CD4-positive, alpha-beta T cell treated with Interleukin-6 at 100 ng/mL for 8 hours (primary cell): ENCODE data around the gene NCOA3.
"Not testable (repeated sequence)": the region's sequence is repeated elsewhere in the genome, so short reads cannot be mapped to it uniquely, and the experiment has no call there.

Source experiments
- DNase-seq: peaks from one replicate; pipeline ENCODE4 v3.0.0-alpha.2; 2020; ENCODE audit warnings: mixed read lengths, low spot score

The NCOA3 gene

DNA sequence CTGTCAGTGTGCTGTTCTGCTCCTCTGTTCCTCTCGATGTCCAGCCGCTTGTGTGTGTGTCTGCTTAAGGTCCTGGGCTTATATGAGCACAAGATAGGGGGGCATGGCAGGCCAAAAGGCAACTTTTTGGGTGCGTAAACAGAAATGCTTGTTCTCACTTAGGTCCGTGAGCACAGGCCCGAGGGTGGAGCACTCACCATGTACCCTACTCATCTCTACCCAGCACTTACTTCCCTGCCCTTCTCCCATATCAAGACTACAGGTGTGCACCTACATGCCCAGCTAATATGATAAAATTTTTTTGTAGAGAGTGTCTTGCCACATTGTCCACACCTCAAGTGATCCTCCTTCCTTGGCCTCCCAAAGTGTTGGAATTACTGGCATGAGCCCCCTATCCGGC lies 34.3 kb downstream of the NCOA3 start:
- DNase-seq = no peak

DNA sequence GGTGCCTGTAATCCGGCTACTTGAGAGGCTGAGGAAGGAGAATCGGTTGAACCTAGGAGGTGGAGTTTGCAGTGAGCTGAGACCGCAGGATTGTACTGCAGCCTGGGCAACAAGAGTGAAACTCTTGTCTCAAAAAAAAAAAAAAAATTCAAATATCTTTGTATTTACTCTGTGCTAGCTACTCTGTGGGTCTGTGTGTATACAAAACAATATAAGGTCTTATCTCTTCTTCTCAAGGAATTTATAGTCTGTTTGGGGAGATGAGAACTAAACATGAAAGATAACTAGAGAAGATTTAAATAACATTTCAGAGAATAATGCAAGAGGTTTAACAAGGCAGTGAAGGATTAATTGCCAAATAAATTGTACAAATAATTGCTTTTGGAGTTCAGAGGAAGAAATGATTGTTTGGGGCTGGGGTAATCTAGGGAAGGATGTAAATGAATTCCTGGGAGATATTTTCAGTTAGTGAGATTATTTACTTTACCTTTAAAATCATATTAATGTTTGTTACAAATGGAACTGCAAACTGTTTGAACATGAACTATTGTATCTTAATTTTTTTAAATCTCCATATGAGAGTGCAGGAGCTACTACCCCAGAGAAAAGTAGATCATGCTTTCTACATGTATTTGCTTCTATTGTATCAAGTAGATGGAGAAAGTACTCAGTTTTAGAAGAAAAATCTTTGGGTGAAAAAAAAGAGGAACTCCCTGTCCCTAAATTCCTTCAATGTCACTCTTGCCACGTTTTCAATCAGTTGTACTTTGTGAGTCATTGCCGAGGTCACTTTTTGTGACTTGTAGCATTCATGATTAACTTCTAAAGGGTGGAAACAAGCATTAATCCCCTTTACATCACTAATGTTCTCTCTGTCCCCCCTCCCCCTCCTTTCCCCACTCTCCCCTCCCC lies 39.0 kb downstream of the NCOA3 start:
- no peak for DNase-seq

DNA sequence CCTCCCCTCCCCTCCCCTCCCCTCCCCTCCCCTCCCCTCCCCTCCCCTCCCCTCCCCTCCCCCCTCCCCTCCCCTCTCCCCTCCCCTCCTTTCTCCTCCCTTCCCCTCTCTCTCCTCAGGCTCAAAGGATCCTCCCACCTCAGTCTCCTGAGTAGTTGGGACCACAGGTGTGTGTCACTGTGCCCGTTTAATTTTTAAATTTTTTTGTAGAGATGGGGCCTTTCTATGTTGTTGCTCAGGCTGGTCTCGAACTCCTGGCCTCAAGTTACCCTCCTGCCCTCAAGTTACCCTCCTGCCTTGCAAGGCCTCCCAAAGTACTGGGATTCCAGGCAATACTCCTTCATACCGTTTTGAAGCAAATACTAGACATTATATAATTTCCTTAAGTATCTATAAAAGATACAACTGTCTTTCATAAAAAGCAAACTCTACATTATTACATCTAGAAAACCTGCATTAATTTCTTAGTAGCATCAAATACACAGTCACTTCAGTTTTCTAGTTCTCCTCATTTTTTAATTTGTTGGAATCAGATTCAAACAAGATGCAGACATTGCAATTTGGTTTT lies 39.8 kb downstream of the NCOA3 start:
- no peak for DNase-seq

DNA sequence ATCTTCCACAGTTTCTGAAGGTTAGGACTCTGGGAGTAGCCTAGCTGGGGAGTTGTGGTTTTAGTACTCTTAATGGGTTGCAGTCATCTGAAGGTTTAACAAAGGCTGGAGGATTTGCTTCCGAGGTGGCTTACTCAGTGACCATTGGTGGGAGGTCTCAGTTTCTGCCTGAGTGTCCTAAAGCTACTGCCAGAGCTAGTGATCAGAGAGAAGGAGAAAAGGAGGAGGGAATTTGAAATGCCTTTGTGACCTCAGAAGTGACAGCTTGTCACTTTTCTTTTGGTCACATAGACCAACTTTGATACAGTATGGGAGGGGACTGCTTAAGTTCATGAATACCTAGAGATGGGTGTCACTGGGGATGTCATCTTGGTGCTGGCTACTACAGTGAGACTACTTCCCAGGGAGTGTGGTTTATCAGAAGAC lies 41.3 kb downstream of the NCOA3 start:
- DNase-seq = no peak

DNA sequence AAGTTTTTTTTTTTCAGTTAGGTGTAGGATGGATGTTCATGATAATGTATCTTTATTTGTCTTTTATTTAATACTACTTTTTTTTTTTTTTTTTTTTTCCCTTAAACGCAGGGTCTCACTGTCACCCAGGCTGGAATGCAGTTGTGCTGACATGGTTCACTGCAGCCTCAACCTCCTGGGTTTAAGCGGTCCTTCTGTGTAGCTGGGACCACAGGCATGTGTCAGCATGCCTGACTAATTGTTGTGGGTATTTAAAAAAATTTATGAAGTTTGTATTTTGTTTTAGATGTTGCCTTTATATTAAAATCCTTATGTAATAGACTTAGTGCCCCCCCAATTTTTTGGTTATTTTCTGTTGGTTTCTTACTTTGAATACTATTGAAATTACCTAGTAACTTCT lies 42.6 kb downstream of the NCOA3 start:
- no peak for DNase-seq

DNA sequence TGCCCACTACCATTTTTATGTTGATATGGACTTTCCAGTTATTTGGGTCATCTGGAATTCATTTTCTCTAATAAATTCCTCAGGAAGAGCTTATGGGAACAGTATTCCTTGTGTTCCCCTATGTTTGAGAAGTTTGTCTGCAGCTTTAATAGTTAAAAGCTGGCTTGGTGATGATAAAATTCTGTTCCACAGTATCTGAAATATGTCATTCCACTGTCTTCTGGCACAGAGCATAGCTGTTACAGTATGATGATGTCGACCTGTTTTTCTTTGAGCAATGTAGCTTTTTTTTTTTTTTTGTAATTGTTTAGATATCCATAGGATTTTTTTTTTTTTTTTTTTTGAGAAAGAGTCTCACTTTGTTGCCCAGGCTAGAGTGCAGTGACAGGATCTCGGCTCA lies 43.2 kb downstream of the NCOA3 start:
- DNase-seq = no peak

DNA sequence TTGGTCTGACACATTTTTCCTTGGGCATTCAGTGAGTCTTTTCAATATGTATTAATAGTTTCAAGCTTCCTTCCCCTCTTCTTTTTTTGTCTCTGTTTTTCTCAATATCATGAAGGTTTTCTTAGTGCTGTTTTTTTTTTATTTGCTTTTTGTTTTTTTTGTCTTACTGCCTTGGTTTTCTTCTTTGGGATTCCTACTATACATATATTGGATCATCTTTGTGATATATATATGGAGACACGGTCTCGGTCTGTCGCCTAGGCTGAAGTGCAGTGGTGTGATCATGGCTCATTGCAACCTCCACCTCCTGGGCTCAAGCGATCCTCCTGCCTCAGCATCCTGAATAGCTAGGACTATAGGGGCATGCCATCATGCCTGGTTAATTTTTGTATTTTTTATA lies 43.8 kb downstream of the NCOA3 start:
- DNase-seq = no peak

DNA sequence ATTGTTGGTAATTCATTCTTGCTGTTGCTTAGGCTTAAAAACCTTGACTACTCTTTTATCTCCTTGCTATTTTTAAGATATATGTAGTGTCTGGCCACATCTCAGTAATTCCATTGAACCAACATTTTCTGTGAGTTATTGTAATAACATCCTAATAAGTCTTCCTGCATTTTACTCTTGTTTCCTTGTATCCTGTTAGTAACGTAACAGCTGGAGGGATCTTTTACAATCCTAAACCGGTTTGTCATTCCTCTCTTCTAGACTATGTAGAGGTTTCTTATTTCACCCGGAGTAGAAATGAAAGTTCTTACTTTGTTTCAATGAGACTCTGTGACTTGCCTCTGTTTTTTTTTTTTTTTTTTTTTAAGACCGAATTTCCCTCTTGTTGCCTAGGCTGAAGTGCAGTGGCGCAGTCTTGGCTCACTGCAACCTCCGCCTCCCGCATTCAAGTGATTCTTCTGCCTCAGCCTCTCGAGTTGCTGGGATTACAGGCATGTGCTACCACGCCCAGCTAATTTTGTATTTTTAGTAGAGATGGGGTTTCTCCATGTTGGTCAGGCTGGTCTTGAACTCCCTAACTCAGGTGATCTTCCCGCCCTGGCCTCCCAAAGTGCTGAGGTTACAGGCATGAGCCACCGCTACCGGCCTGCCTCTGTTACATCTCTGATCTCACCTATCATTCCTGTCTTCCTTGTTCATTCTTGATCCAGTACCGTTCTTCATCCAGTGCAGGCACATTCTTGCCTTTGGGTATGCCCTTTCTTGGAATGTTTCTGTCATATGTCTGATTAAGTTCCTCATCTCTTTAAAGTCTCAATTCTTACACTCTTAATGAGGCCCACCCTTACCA lies 44.7 kb downstream of the NCOA3 start:
- DNase-seq = no peak

DNA sequence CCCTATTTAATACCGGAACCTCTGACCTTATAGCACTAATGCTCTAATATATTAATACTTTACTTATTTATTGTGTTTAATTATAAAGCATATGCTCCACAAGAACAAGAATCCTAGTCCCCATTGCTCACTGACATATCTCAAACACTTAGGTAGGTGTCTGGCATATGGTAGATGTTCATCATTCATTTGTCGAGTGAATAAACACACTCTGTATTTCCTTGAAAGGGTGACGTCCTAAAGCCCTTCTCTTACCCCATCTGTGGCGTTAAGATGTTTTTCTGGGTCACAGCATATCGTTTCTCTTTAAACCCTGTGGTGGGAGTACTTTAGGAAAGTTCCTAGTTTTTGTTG lies 45.3 kb downstream of the NCOA3 start:
- DNase-seq = no peak

DNA sequence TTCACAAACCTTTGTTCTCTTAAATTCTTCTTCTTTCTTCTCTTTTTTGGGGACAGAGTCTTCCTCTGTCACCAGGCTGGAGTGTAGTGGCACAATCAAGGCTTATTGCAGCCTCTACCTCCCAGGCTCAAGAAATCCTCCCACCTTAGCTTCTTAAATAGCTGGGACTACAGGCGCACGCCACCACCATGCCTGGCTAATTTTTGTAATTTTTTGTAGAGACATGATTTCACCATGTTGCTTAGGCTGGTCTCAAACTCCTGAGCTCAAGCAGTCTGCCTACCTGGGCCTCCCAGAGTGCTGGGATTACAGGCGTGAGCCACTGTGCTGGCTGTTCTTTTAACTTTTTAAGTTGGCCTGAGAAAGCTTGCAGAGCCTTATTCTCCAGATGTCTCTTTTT lies 48.0 kb downstream of the NCOA3 start:
- DNase-seq = no peak

DNA sequence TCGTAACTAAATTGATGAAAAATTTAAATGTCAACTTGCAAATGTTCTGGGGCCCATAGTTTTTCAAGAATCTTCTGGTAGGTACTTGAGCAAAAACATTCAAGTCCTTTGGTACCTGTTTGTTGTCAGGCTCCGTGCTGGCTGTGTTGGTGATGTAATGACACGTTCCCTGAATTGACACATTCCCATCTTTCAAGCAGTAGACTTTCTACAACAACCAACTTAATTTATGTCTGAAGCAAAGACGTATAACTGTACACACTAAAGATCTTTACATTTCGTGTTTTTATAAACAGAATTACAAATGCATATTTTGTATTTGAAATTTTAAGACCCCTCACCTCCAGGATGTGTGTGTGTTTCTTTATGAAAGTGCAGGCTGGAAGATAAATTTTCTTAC lies 49.5 kb downstream of the NCOA3 start:
- no peak for DNase-seq

DNA sequence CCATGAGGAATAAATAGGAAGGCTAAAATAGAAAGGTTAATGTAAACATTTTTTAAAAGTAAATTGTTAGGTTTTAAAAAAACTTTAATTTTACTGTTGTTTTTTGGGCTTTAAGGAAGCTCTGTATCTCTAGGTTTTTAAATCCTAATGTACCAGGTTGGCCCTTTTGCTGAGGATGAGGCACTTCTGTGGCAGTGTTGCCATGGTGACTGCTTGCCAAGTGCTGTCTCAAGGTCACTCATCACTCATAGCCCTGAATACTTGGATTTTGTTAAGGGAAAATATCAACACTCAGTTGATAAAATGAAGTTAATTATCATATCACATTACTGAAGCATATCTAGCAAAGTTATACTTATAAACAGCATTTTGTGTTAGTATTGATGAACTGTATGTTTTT lies 50.2 kb downstream of the NCOA3 start:
- DNase-seq = no peak

DNA sequence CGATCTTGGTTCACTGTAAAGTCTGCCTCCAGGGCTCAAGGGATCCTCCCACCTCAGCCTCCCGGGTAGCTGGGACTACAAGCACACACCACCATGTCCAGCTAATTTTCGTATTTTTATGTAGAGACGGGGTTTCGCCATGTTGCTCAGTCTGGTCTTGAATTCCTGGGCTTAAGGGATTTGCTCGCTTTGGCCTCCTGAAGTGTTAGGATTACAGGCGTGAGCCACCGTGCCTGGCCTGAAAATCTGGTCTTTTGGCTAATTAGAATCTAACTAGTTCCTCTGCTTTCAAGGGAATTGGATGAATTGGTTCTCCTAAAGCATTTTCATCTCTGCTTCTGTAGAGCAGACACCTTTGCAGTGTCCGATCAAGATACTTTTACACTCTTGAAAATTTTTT lies 51.3 kb downstream of the NCOA3 start:
- DNase-seq = no peak

DNA sequence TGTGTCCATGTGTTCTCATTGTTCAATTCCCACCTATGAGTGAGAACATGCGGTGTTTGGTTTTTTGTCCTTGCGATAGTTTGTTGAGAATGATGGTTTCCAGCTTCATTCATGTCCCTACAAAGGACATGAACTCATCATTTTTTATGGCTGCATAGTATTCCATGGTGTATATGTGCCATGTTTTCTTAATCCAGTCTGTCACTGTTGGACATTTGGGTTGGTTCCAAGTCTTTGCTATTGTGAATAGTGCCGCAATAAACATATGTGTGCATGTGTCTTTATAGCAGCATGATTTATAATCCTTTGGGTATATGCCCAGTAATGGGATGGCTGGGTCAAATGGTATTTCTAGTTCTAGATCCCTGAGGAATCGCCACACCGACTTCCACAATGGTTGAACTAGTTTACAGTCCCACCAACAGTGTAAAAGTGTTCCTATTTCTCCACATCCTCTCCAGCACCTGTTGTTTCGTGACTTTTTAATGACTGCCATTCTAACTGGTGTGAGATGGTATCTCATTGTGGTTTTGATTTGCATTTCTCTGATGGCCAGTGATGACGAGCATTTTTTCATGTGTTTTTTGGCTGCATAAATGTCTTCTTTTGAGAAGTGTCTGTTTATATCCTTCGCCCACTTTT lies 52.0 kb downstream of the NCOA3 start:
- not testable (repeated sequence) for DNase-seq

DNA sequence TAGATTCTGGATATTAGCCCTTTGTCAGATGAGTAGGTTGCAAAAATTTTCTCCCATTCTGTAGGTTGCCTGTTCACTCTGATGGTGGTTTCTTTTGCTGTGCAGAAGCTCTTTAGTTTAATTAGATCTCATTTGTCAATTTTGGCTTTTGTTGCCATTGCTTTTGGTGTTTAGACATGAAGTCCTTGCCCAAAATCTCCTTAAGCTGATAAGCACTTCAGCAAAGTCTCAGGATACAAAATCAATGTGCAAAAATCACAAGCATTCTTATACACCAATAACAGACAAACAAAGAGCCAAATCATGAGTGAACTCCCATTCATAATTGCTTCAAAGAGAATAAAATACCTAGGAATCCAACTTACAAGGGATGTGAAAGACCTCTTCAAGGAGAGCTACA lies 52.6 kb downstream of the NCOA3 start:
- not testable (repeated sequence) for DNase-seq

DNA sequence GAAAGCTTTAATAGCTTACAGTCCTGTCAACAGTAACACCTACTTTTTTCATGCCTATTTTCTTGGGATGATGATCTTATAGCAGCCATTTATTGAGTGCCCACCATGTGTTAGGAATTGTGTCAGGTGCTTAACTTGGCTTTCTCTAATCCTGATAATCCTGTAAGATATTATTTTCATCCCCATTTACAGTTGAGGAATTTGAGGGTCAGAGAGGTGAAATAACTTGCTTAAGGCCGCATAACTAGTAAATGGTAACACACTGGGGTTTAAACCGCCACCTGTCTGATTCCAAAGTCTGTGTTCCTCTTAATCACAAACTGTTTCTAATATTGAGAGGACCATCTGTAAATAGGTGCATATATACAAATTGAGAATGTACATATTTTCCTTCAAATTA lies 55.5 kb downstream of the NCOA3 start:
- DNase-seq = no peak

DNA sequence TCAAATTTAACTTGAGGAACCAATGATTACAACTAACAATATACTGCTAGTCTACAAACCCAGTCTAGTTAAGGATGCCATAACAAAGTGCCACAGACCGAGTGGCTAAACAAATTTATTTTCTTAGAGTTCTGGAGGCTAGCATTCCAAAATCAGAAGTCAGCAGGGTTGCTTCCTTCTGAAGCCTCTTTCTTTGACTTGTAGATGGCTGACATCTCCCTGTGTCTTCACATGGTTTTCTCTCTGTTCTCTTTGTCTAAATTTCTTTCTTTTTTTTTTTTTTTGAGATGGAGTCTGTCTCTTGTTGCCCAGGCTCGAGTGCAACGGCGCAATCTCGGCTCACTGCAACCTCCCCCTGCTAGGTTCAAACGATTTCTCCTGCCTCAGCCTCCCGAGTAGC lies 56.1 kb downstream of the NCOA3 start:
- no peak for DNase-seq

DNA sequence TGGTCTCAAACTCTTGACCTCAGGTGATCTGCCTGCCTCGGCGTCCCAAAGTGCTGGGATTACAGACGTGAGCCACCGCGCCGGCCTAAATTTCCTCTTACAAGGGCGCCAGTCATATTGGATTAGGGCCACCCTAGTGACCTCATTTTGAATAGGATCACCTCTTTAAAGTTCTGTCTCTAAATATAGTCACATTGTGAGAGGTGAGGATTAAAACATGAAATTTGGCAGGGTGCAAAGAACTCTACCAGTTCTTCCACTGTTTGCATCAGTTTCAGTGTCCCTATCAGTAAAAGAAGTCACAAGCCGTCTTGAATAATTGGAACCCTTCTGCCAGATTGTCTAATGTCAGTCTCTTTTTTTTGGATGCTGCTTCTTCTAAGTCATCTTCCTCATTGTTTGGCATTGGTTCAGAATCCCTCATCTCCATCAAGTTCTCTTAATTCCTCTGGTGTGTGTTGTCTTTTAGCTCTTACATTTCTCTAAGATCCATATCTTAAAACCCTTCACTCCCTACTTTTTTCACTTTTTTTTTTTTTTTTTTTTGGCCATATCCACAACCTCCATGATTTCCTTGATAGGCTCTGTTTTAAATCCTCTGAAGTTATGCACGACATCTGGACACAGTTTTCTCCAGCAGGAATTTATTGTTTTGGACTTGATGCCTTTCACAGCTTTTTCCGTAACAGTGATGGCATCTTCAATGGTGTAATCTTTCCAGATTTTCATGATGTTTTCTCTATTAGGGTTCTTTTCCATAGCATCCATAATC lies 56.8 kb downstream of the NCOA3 start:
- DNase-seq = no peak

DNA sequence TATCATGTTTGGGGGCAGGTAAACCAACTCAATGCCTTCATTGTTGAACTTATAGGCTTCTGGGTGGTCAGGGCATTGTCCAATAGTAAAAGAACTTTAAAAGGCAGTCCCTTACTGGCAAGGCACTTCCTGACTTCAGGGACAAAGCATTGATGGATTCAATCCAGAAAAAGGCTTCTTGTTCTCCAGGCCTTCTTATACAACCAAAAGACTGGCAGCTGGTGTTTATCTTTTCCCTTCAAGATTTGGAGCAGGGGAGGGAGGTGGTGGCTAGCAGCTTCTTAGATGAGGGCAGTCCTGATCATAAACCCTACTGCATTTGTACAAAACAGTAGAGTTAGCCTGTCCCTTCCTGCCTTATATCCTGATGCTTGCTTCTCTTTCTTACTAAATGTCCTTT lies 57.5 kb downstream of the NCOA3 start:
- DNase-seq = no peak

DNA sequence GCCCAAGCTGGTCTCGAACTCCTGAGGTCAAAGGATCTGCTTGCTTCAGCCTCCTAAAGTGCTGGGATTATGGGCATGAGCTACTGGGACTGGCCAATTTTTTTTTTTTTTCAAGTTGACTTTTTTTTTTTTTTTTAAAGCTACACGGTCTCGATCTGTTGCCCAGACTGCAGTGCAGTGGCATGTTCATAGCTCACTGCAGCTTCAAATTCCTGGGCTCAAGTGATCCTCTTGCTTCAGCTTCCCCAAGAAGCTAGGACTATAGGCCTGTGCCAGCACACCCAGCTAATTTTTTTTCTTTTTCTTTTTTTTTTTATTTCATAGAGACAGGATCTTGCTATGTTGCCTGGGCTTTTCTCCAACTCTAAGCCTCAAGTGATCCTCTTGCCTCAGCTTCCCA lies 59.5 kb downstream of the NCOA3 start:
- no peak for DNase-seq
